ENCODE results near the gene RANBP10.

- TF ChIP-seq, protein P1, sequence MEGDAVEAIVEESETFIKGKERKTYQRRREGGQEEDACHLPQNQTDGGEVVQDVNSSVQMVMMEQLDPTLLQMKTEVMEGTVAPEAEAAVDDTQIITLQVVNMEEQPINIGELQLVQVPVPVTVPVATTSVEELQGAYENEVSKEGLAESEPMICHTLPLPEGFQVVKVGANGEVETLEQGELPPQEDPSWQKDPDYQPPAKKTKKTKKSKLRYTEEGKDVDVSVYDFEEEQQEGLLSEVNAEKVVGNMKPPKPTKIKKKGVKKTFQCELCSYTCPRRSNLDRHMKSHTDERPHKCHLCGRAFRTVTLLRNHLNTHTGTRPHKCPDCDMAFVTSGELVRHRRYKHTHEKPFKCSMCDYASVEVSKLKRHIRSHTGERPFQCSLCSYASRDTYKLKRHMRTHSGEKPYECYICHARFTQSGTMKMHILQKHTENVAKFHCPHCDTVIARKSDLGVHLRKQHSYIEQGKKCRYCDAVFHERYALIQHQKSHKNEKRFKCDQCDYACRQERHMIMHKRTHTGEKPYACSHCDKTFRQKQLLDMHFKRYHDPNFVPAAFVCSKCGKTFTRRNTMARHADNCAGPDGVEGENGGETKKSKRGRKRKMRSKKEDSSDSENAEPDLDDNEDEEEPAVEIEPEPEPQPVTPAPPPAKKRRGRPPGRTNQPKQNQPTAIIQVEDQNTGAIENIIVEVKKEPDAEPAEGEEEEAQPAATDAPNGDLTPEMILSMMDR (IDR thresholded peaks at IDR 0.05), result no peak
- TF ChIP-seq POLR2A (IDR thresholded peaks at IDR 0.05), result no peak
Observed at GRCh38 chr16:67761924-67762323, 44.4 kb downstream of the RANBP10 start.
